ENCODE results near the gene TNC. TPM values are rescaled to one million over a fixed set of nuclear protein-coding genes. Genes with fewer than 3 reads are reported as not detected.

The TNC gene
- total RNA-seq, result 215 and 425 TPM in 2 replicates

- DNase-seq (ENCODE audit: low read depth), result peak; percentile 80
These were observed at the start of gene TNC for GRCh38 chr9:115117999-115118878. TSS of gene TNC (minus strand) at chr9:115118157. CDS start at chr9:115091018, 27,139 bp downstream.

GRCh38 chr9:115167175-115167574, 49.2 kb upstream of the TNC start:
- DNase-seq (ENCODE audit: low read depth), result peak; percentile 96

GRCh38 chr9:115165233-115165632, 47.3 kb upstream of the TNC start:
- DNase-seq (ENCODE audit: low read depth), result no peak

GRCh38 chr9:115164511-115164974, 46.6 kb upstream of the TNC start:
- DNase-seq (ENCODE audit: low read depth), result peak; percentile 81

- peak; percentile 34 for DNase-seq (ENCODE audit: low read depth)
These were observed 45.0 kb upstream of the TNC start for GRCh38 chr9:115162946-115163345.

GRCh38 chr9:115161446-115161845, 43.5 kb upstream of the TNC start:
- no peak for DNase-seq (ENCODE audit: low read depth)

GRCh38 chr9:115158661-115159481, 40.9 kb upstream of the TNC start:
- peak; percentile 100 for DNase-seq (ENCODE audit: low read depth)

- DNase-seq (ENCODE audit: low read depth), result peak; percentile 96
These were observed 39.3 kb upstream of the TNC start for GRCh38 chr9:115157245-115157674.

- no peak for DNase-seq (ENCODE audit: low read depth)
These were observed 37.1 kb upstream of the TNC start for GRCh38 chr9:115155037-115155436.

- DNase-seq (ENCODE audit: low read depth), result no peak
These were observed 36.7 kb upstream of the TNC start for GRCh38 chr9:115154617-115155016.

GRCh38 chr9:115152281-115152820, 34.4 kb upstream of the TNC start:
- no peak for DNase-seq (ENCODE audit: low read depth)

- no peak for DNase-seq (ENCODE audit: low read depth)
These were observed 30.8 kb upstream of the TNC start for GRCh38 chr9:115148721-115149120.

- DNase-seq (ENCODE audit: low read depth), result peak; percentile 98
These were observed 28.6 kb upstream of the TNC start for GRCh38 chr9:115146581-115147021.

GRCh38 chr9:115144706-115145105, 26.7 kb upstream of the TNC start:
- no peak for DNase-seq (ENCODE audit: low read depth)

GRCh38 chr9:115143689-115144088, 25.7 kb upstream of the TNC start:
- no peak for DNase-seq (ENCODE audit: low read depth)

- no peak for DNase-seq (ENCODE audit: low read depth)
These were observed 24.7 kb upstream of the TNC start for GRCh38 chr9:115142517-115143270.

GRCh38 chr9:115142090-115142489, 24.1 kb upstream of the TNC start:
- DNase-seq (ENCODE audit: low read depth), result no peak

- peak; percentile 50 for DNase-seq (ENCODE audit: low read depth)
These were observed 23.7 kb upstream of the TNC start for GRCh38 chr9:115141612-115142011.

- DNase-seq (ENCODE audit: low read depth), result no peak
These were observed 20.2 kb upstream of the TNC start for GRCh38 chr9:115138151-115138550.

- no peak for DNase-seq (ENCODE audit: low read depth)
These were observed 19.6 kb upstream of the TNC start for GRCh38 chr9:115137526-115137925.
